HG02943 (cell line): ENCODE data around the gene NTM.

Source experiments
- ATAC-seq: cut with Tn5 transposase; IDR thresholded peaks from one replicate; pipeline ENCODE4 v1.9.1; 2021; ENCODE audit warnings: mild to moderate bottlenecking, low read depth, moderate library complexity; ENCODE audit not compliant: unreplicated experiment

Gene NTM

GRCh38 chr11:131681920-131682319 lies 311.5 kb downstream of the NTM start:
- ATAC-seq, result no peak

GRCh38 chr11:131682373-131683015 lies 312.1 kb downstream of the NTM start:
- no peak for ATAC-seq

GRCh38 chr11:131683131-131683530 lies 312.7 kb downstream of the NTM start:
- no peak for ATAC-seq

GRCh38 chr11:131683666-131684065 lies 313.3 kb downstream of the NTM start:
- no peak for ATAC-seq

GRCh38 chr11:131684111-131685060 lies 314.0 kb downstream of the NTM start:
- ATAC-seq, result no peak

- no peak for ATAC-seq
These were observed 314.8 kb downstream of the NTM start for GRCh38 chr11:131685206-131685605.

GRCh38 chr11:131685906-131686305 lies 315.5 kb downstream of the NTM start:
- ATAC-seq, result no peak

GRCh38 chr11:131686836-131687235 lies 316.4 kb downstream of the NTM start:
- no peak for ATAC-seq

GRCh38 chr11:131687291-131688047 lies 317.1 kb downstream of the NTM start:
- no peak for ATAC-seq

- no peak for ATAC-seq
These were observed 317.8 kb downstream of the NTM start for GRCh38 chr11:131688048-131688693.

GRCh38 chr11:131689049-131689925 lies 318.9 kb downstream of the NTM start:
- ATAC-seq, result no peak

GRCh38 chr11:131690362-131690761 lies 319.9 kb downstream of the NTM start:
- ATAC-seq, result no peak

GRCh38 chr11:131690776-131691175 lies 320.4 kb downstream of the NTM start:
- ATAC-seq, result no peak

GRCh38 chr11:131691181-131692041 lies 321.0 kb downstream of the NTM start:
- ATAC-seq, result peak; percentile 64

- ATAC-seq, result no peak
These were observed 321.7 kb downstream of the NTM start for GRCh38 chr11:131692151-131692550.

GRCh38 chr11:131692961-131693360 lies 322.5 kb downstream of the NTM start:
- ATAC-seq, result no peak

GRCh38 chr11:131693756-131694155 lies 323.3 kb downstream of the NTM start:
- no peak for ATAC-seq

GRCh38 chr11:131694526-131695424 lies 324.4 kb downstream of the NTM start:
- ATAC-seq, result peak; percentile 66
